ENCODE data around the gene TRA2A. TPM values are rescaled to one million over a fixed set of nuclear protein-coding genes. Genes with fewer than 3 reads are reported as not detected.

The TRA2A gene
- total RNA-seq, 5 donors from 2014 or later (not counting 1 experiment from before 2014, with no cell fraction given): 105 to 246 (median 119) TPM

DNA sequence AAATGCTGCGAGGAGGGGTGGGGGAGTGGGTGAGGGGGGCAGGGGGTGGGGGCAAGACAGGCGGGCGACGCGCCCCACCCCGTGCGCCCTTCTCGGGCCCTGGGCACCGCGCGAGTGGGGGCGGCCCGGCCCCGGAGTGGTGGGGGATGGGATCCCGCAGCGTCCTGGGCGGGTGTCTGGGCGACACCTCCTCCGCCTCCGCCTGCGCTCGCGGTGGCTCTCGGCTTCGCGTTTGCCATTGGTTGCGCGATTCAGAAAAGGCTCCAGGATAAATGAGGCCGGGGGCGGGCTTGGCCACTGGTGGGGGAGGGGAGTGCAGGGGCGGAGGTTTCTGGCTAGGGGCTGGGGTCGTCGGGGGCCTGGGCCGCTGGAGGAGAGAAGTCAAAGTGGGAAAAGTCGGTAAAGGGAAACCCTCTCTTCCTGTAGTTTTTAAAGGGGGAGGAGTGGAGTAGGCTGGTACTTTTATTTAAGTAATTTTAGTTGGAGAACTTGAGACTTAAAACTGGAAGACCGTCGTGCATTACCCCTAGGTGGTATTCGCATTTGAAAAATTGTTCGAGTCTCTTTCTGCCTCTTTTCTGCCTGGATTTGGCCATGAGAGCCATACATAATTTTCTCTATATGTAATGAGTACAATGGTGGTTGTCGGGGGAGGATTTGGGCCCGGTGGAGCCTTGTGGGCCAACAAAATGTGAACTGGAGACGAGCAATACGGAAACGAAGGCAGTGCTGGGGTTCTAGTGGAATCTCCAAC is 60.5 kb downstream of the TRA2A start:
- ChIA-PET CTCF (no interaction called here), POLR2A (no interaction called here)
- Histone ChIP-seq H3K36me3 (ENCODE audit: control insufficient read depth in 2 of 2, extremely low read depth in 1 of 2, insufficient read depth in 1 of 2, low read length in 1 of 2) (no peaks in the 10 kb centered on the region), H3K4me1 (ENCODE audit: control insufficient read depth in 1 of 2, extremely low read depth in 1 of 2, insufficient read depth in 2 of 2, low read length in 2 of 2) (peaks cover 40 to 57% of the 10 kb centered on the region in 2 experiments), H3K9me3 (no peaks in the 10 kb centered on the region), H3K4me3 (ENCODE audit: control insufficient read depth in 1 of 2, extremely low read depth in 1 of 2, low read length in 1 of 2) (peak overlapping the region in 1 of 2 donors; percentile 94), H3K27me3 (replicated peaks in 1 of 2; ENCODE audit: control insufficient read depth in 2 of 2, extremely low read depth in 1 of 2, insufficient read depth in 2 of 2, low read length in 1 of 2) (peaks cover 0 to 63% of the 10 kb centered on the region in 2 experiments), H3K27ac (ENCODE audit: low read length) (no peak overlapping the region)
- peaks cover 38 to 45% (median 40%) of the 10 kb centered on the region in 3 donors for H3K4me1 Mint-ChIP-seq
- H3K4me3 Mint-ChIP-seq: peak overlapping the region; percentile 64 to 85 (median 69)
- 3% methylated on average over 26 of the region's 44 CpGs for WGBS (ENCODE audit: insufficient coverage)
- peaks cover 56 to 68% of the 10 kb centered on the region in 2 donors for H3K27me3 Mint-ChIP-seq
- peak overlapping the region in 1 of 2 donors; percentile 9 for H3K27ac Mint-ChIP-seq
- H3K36me3 Mint-ChIP-seq: no peaks in the 10 kb centered on the region
- peak in 2 of 4 experiments; percentile 11 to 20 for ATAC-seq (replicated peaks in 1 of 4)
- peak in 3 of 35 experiments; percentile 10 to 51 (median 12) for DNase-seq
- no peaks in the 10 kb centered on the region for H3K9me3 Mint-ChIP-seq

DNA sequence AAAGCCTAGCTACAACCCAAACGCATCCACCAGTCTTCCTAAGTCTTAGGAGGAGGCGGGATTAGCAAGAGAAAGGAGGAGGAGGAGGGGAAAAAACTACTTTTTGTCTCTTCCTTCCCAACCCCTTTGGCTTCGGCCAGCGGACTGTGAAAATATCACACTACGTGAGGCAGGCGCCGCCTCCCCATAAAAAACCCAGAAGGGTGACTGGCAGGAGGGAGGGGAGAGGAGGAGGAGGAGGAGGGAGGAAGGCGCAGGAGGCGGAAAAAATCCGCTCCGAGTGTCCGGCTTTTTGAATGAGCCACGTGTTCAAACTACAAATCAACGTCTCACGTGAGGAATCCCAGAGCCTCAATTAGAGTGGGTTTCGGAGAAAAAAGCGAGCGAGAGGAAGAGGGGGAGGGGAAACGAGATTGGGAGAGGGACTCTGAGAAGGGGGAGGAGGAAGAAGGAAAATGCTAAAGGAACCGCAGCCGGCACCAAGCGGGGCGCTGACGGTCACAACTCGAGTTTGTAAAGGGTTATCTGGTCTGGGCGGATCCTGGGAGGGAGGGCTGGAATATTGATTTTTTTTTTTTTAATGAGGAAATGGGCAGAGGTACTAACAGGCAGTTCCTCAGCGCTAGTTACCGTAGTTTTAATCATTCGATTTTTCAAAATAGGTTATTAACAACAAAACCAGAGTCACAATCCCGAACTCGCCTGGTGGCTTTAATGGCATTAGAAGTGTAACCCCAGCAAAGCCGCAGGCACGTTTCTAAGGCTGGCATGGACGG is 61.3 kb downstream of the TRA2A start, which contains the start of gene IGF2BP3:
Gene IGF2BP3, minus strand, starts transcription at position 162 of the 776 bp plus-strand sequence. CDS start 381 bp downstream, outside the sequence.
- H3K4me3 ChIP-seq (ENCODE audit: control insufficient read depth in 1 of 2, extremely low read depth in 1 of 2, low read length in 1 of 2): peak within 1 kb of the TSS; percentile 36 to 94
- no peaks in the 10 kb centered on the region for H3K36me3 Mint-ChIP-seq
- no peaks in the 10 kb centered on the region for H3K9me3 Mint-ChIP-seq
- POLR2A ChIA-PET: interaction anchor here in 1 of 2 donors (0.7 kb wide), 1 partner anchor 9 kb away, joined by 3 read pairs; no protein-coding TSS in a partner anchor
- peak within 1 kb of the TSS in 1 of 2 donors; percentile 69 for H3K27ac Mint-ChIP-seq
- H3K27ac ChIP-seq (ENCODE audit: low read length): no peak within 1 kb of the TSS
- peaks cover 62 to 73% of the 10 kb centered on the region in 2 donors for H3K27me3 Mint-ChIP-seq
- ATAC-seq (replicated peaks in 1 of 4) (no peak), DNase-seq (peak in 1 of 35 experiments; percentile 47)
- H3K4me1 Mint-ChIP-seq: peaks cover 38 to 45% (median 40%) of the 10 kb centered on the region in 3 donors
- CTCF ChIA-PET: no interaction called here
- 2% methylated on average over 15 of the region's 34 CpGs for WGBS (ENCODE audit: insufficient coverage)
- no peaks in the 10 kb centered on the region for H3K9me3 ChIP-seq
- peaks cover 0 to 70% of the 10 kb centered on the region in 2 experiments for H3K27me3 ChIP-seq (replicated peaks in 1 of 2; ENCODE audit: control insufficient read depth in 2 of 2, extremely low read depth in 1 of 2, insufficient read depth in 2 of 2, low read length in 1 of 2)
- H3K4me3 Mint-ChIP-seq: peak within 1 kb of the TSS; percentile 64 to 85 (median 69)
- H3K36me3 ChIP-seq (ENCODE audit: control insufficient read depth in 2 of 2, extremely low read depth in 1 of 2, insufficient read depth in 1 of 2, low read length in 1 of 2): no peaks in the 10 kb centered on the region
- peaks cover 41 to 57% of the 10 kb centered on the region in 2 experiments for H3K4me1 ChIP-seq (ENCODE audit: control insufficient read depth in 1 of 2, extremely low read depth in 1 of 2, insufficient read depth in 2 of 2, low read length in 2 of 2)

DNA sequence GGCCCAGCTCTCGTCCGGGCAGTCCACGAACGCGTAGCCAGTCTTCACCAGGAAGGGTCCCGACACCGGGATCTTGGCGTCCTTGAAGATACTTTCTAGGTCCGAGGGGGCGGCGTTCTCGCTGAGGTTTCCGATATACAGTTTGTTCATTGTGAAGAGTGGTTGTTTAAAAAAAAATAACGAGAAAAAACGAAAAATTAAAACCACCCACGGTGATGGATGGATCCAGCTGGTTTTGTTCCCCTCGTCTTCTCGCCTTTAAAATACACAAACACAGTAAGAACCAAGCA is 61.9 kb downstream of the TRA2A start:
- Mint-ChIP-seq H3K36me3 (no peaks in the 10 kb centered on the region), H3K9me3 (no peaks in the 10 kb centered on the region), H3K27ac (peak overlapping the region in 1 of 2 donors; percentile 69), H3K4me1 (peaks cover 37 to 44% (median 37%) of the 10 kb centered on the region in 3 donors), H3K27me3 (peaks cover 63 to 73% of the 10 kb centered on the region in 2 donors), H3K4me3 (peak overlapping the region; percentile 64 to 85 (median 69))
- H3K27ac ChIP-seq (ENCODE audit: low read length): no peak overlapping the region
- H3K4me3 ChIP-seq (ENCODE audit: control insufficient read depth in 1 of 2, extremely low read depth in 1 of 2, low read length in 1 of 2): peak overlapping the region in 1 of 2 donors; percentile 94
- H3K27me3 ChIP-seq (replicated peaks in 1 of 2; ENCODE audit: control insufficient read depth in 2 of 2, extremely low read depth in 1 of 2, insufficient read depth in 2 of 2, low read length in 1 of 2): peaks cover 0 to 74% of the 10 kb centered on the region in 2 experiments
- WGBS (ENCODE audit: insufficient coverage): 13% methylated on average over 5 of the region's 18 CpGs
- ATAC-seq (replicated peaks in 1 of 4) (no peak), DNase-seq (peak in 2 of 35 experiments; percentile 10 to 27)
- H3K9me3 ChIP-seq: no peaks in the 10 kb centered on the region
- H3K36me3 ChIP-seq (ENCODE audit: control insufficient read depth in 2 of 2, extremely low read depth in 1 of 2, insufficient read depth in 1 of 2, low read length in 1 of 2): no peaks in the 10 kb centered on the region
- ChIA-PET POLR2A (interaction anchor here in 1 of 2 donors (0.7 kb wide), 1 partner anchor 8 kb away, joined by 3 read pairs; no protein-coding TSS in a partner anchor), CTCF (no interaction called here)
- H3K4me1 ChIP-seq (ENCODE audit: control insufficient read depth in 1 of 2, extremely low read depth in 1 of 2, insufficient read depth in 2 of 2, low read length in 2 of 2): peaks cover 46 to 57% of the 10 kb centered on the region in 2 experiments

DNA sequence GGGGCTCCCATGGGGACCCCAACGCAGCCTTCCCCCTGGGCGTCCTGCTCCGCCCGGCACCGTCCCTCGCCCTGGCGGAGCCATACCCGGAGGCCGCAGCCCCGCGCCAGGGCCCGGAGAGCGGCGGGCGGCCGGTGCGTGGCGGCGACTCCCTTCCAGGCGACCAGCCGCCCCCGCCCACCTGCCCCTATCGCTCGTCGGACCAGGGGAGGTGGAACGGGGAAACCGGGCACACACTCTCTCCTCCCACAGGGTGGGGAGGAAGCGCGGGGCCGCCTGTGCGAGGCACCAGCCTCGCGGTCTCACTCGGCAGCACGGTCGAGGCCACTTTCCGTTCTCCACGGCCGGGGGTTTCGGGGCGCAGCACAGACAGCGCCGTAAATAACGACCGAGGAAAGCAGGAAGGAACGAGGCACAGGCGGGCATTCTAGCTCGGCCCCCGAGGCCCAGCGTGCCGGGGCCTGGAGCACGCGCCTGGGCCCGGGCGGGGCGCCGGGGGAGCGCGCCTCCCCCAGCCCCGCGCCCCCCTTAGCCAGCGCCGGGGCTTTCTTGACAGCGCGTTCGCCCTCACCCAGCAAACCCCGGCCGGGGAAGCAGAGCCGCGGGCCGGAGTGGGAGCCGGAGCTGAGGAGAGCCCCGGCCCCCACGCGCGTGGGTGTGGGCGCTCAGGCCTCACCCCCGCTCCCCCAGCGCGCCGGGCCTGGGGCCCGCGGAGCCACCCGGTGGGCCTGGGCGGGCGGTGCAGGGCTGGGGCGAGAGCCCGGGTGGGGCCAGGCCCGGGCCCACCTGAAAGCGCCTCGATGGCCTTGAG is 62.4 kb downstream of the TRA2A start:
- H3K4me1 Mint-ChIP-seq: peaks cover 32 to 38% (median 32%) of the 10 kb centered on the region in 3 donors
- WGBS (ENCODE audit: insufficient coverage): 2% methylated on average over 91 of the region's 91 CpGs
- ChIA-PET CTCF (no interaction called here), POLR2A (interaction anchor here in 1 of 2 donors (0.7 kb wide), 1 partner anchor 7 kb away, joined by 3 read pairs; no protein-coding TSS in a partner anchor)
- peaks cover 41 to 53% of the 10 kb centered on the region in 2 experiments for H3K4me1 ChIP-seq (ENCODE audit: control insufficient read depth in 1 of 2, extremely low read depth in 1 of 2, insufficient read depth in 2 of 2, low read length in 2 of 2)
- H3K27ac Mint-ChIP-seq: no peak overlapping the region
- DNase-seq: peak in 14 of 35 experiments; percentile 4 to 60 (median 33)
- H3K27me3 ChIP-seq (replicated peaks in 1 of 2; ENCODE audit: control insufficient read depth in 2 of 2, extremely low read depth in 1 of 2, insufficient read depth in 2 of 2, low read length in 1 of 2): peaks cover 0 to 70% of the 10 kb centered on the region in 2 experiments
- H3K27ac ChIP-seq (ENCODE audit: low read length): no peak overlapping the region
- H3K36me3 ChIP-seq (ENCODE audit: control insufficient read depth in 2 of 2, extremely low read depth in 1 of 2, insufficient read depth in 1 of 2, low read length in 1 of 2): no peaks in the 10 kb centered on the region
- ATAC-seq (replicated peaks in 1 of 4): peak; percentile 49 to 65 (median 56)
- H3K9me3 ChIP-seq: no peaks in the 10 kb centered on the region
- H3K9me3 Mint-ChIP-seq: no peaks in the 10 kb centered on the region
- H3K4me3 ChIP-seq (ENCODE audit: control insufficient read depth in 1 of 2, extremely low read depth in 1 of 2, low read length in 1 of 2): peak overlapping the region; percentile 36 to 94
- peak overlapping the region in 2 of 3 donors; percentile 24 to 85 for H3K4me3 Mint-ChIP-seq
- peaks cover 62 to 70% of the 10 kb centered on the region in 2 donors for H3K27me3 Mint-ChIP-seq
- no peaks in the 10 kb centered on the region for H3K36me3 Mint-ChIP-seq

DNA sequence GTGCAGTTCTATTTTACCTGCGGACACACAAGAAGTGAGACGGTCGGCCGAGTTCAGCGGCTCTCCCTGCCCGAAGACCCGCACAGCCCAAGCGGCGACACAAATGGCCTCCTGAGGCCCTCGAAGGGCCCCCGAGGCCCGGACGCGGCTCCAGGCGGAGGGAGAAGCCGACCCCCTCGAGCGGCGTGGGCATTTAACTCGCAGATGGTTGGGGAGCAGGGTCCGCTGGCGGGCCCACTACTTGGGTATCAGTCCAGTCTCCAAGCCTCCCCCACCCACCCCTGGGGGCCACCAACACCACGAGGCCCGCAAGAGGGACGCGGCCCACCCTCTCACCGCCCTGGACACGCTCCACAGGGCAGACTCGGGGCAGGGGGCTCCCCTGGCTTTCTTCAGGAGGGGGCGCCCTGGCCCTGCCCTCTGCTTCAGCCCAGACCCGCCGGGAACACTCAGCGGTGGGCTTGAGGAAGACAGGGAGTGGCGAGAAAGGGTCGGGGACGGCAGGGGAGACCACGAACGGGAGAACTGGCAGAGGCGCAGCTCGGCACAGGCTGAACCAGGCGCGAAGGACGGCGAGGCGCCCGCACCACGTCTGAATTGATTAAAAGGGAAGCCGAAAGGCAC is 63.1 kb downstream of the TRA2A start:
- DNase-seq (peak in 3 of 35 experiments; percentile 18 to 41 (median 27)), ATAC-seq (replicated peaks in 1 of 4) (peak; percentile 2 to 43 (median 33))
- Mint-ChIP-seq H3K4me3 (peak overlapping the region; percentile 47 to 74 (median 59)), H3K36me3 (no peaks in the 10 kb centered on the region), H3K27ac (no peak overlapping the region), H3K9me3 (no peaks in the 10 kb centered on the region), H3K27me3 (peaks cover 66 to 73% of the 10 kb centered on the region in 2 donors), H3K4me1 (peaks cover 31 to 38% (median 32%) of the 10 kb centered on the region in 3 donors)
- Histone ChIP-seq H3K4me1 (ENCODE audit: control insufficient read depth in 1 of 2, extremely low read depth in 1 of 2, insufficient read depth in 2 of 2, low read length in 2 of 2) (peaks cover 42 to 45% of the 10 kb centered on the region in 2 experiments), H3K27me3 (replicated peaks in 1 of 2; ENCODE audit: control insufficient read depth in 2 of 2, extremely low read depth in 1 of 2, insufficient read depth in 2 of 2, low read length in 1 of 2) (peaks cover 0 to 64% of the 10 kb centered on the region in 2 experiments), H3K9me3 (no peaks in the 10 kb centered on the region), H3K36me3 (ENCODE audit: control insufficient read depth in 2 of 2, extremely low read depth in 1 of 2, insufficient read depth in 1 of 2, low read length in 1 of 2) (no peaks in the 10 kb centered on the region), H3K4me3 (ENCODE audit: control insufficient read depth in 1 of 2, extremely low read depth in 1 of 2, low read length in 1 of 2) (peak overlapping the region; percentile 18 to 94), H3K27ac (ENCODE audit: low read length) (no peak overlapping the region)
- 2% methylated on average over 46 of the region's 48 CpGs for WGBS (ENCODE audit: insufficient coverage)
- POLR2A ChIA-PET: no interaction called here
- CTCF ChIA-PET: interaction anchor here in 1 of 2 donors (1.0 kb wide), 1 partner anchor 197 kb away, joined by 3 read pairs; no protein-coding TSS in a partner anchor
